ENCODE results near the gene TNFAIP8L1.
A peak's percentile ranks its signal among the peaks of the same experiment; 100 is the strongest.

The TNFAIP8L1 gene

GRCh38 chr19:4606921-4607678, 32.2 kb upstream of the TNFAIP8L1 start:
- ChIA-PET POLR2A (interaction anchor here (0.5 to 1.1 kb wide), 3 partner anchors 10 to 1130 kb away, joined by 3 read pairs; no protein-coding TSS in a partner anchor), CTCF (interaction anchor here (0.7 to 1.5 kb wide), 3 partner anchors 20 to 40 kb away, joined by 3 to 4 read pairs (median 3); no protein-coding TSS in a partner anchor)
- H3K36me3 ChIP-seq (ENCODE audit: control insufficient read depth in 2 of 2, insufficient read depth in 1 of 2, low read length in 2 of 2): no peaks in the 10 kb centered on the region
- H3K27ac ChIP-seq (ENCODE audit: extremely low read depth, low read depth, low read length): no peak overlapping the region
- no peaks in the 10 kb centered on the region for H3K4me1 ChIP-seq (ENCODE audit: control insufficient read depth, insufficient read depth, low read length)
- H3K4me3 ChIP-seq (ENCODE audit: low read depth, low read length): no peak overlapping the region
- H3K9me3 ChIP-seq (ENCODE audit: control insufficient read depth, insufficient read depth, low read depth, low read length): no peaks in the 10 kb centered on the region
- TF ChIP-seq ZBTB8A (tag by site-specific recombination; IDR thresholded peaks at IDR 0.05) (peak; percentile 96), ZNF214 (tag by site-specific recombination; IDR thresholded peaks at IDR 0.05; ENCODE audit: borderline replicate concordance) (no peak), ZNF341 (tag by site-specific recombination; IDR thresholded peaks at IDR 0.05; ENCODE audit: low read depth) (peak; percentile 41), ZNF239 (tag by site-specific recombination; IDR thresholded peaks at IDR 0.05) (no peak), GFI1B (tag by site-specific recombination; IDR thresholded peaks at IDR 0.05) (no peak), ZNF311 (tag by site-specific recombination; IDR thresholded peaks at IDR 0.05; ENCODE audit: borderline replicate concordance) (no peak), ZNF791 (tag by site-specific recombination; IDR thresholded peaks at IDR 0.05) (no peak), TSHZ1 (tag by site-specific recombination; IDR thresholded peaks at IDR 0.05; ENCODE audit: borderline replicate concordance) (no peak), ZEB2 (tag by site-specific recombination; IDR thresholded peaks at IDR 0.05) (peak; percentile 55; the same call in 1 of the 2 replicates), ZNF184 (tag by site-specific recombination; IDR thresholded peaks at IDR 0.05) (no peak), ZNF48 (tag by site-specific recombination; IDR thresholded peaks at IDR 0.05) (no peak), ZBTB20 (tag by site-specific recombination; IDR thresholded peaks at IDR 0.05) (no peak), ZNF211 (tag by site-specific recombination; IDR thresholded peaks at IDR 0.05; ENCODE audit: low read depth) (no peak), ZNF362 (tag by site-specific recombination; IDR thresholded peaks at IDR 0.05) (no peak), ZBTB1 (tag by site-specific recombination; IDR thresholded peaks at IDR 0.05) (no peak), KLF17 (tag by site-specific recombination; IDR thresholded peaks at IDR 0.05) (peak; percentile 76), ZSCAN5A (tag by site-specific recombination; IDR thresholded peaks at IDR 0.05) (no peak), ZIC2 (tag by site-specific recombination; IDR thresholded peaks at IDR 0.05) (peak; percentile 50), PATZ1 (tag by site-specific recombination; IDR thresholded peaks at IDR 0.05) (peak; percentile 44; the same call in 1 of the 2 replicates), KLF7 (tag by site-specific recombination; IDR thresholded peaks at IDR 0.05; ENCODE audit: borderline replicate concordance) (no peak), ZNF501 (tag by site-specific recombination; IDR thresholded peaks at IDR 0.05) (no peak), ZNF529 (tag by site-specific recombination; IDR thresholded peaks at IDR 0.05; ENCODE audit: insufficient replicate concordance) (no peak), ZNF433 (tag by site-specific recombination; IDR thresholded peaks at IDR 0.05; ENCODE audit: low read depth) (no peak), SP2 (tag by site-specific recombination; IDR thresholded peaks at IDR 0.05) (peak; percentile 39; the same call in 1 of the 2 replicates), ZNF549 (tag by site-specific recombination; IDR thresholded peaks at IDR 0.05) (no peak), ZNF704 (tag by site-specific recombination; IDR thresholded peaks at IDR 0.05) (no peak), GLIS1 (tag by site-specific recombination; IDR thresholded peaks at IDR 0.05) (no peak), ZNF600 (tag by site-specific recombination; IDR thresholded peaks at IDR 0.05) (peak; percentile 91)

All from HEK293 (cell line).